K562 (cell line): ENCODE measurements around the gene UBXN6. TPM values are rescaled to one million over a fixed set of nuclear protein-coding genes. Genes with fewer than 3 reads are reported as not detected.

ENCODE experiments used
- ATF3 ChIP-seq, 2 experiments: fragments of 450-650 bp in 1 of 2; sonication (generic) in 1 of 2; formaldehyde crosslinking in 1 of 2; IDR thresholded peaks in 1 of 2; conservative IDR thresholded peaks in 1 of 2; 2 replicates each; pipeline versions ENCODE4 v1.6.1 to v1.8.1; 2016 to 2023; ENCODE audit warnings: mild to moderate bottlenecking in 2 of 2, moderate library complexity in 2 of 2, inconsistent platforms in 1 of 2, missing genetic modification reagents in 1 of 2
- BDP1 ChIP-seq: IDR thresholded peaks from 3 replicates; pipeline ENCODE4 v1.6.1; 2011; ENCODE audit not compliant: insufficient read length, insufficient read depth
- CEBPZ ChIP-seq: fragments of 150-350 bp; IDR thresholded peaks from 2 replicates; pipeline ENCODE4 v1.6.1; 2014; ENCODE audit warnings: low read depth, mild to moderate bottlenecking, low read length, borderline replicate concordance
- ERF ChIP-seq: fragments of 450-650 bp; formaldehyde crosslinking; IDR thresholded peaks from 2 replicates; pipeline ENCODE4 v1.4.0; 2020; ENCODE audit warnings: mild to moderate bottlenecking, mixed read lengths
- FOXA1 ChIP-seq: fragments of 450-650 bp; IDR thresholded peaks from 2 replicates; pipeline ENCODE4 v1.6.1; 2016; ENCODE audit warnings: mild to moderate bottlenecking, borderline replicate concordance
- ILK ChIP-seq: fragments of 450-650 bp; IDR thresholded peaks from 2 replicates; pipeline ENCODE4 v1.6.1; 2016; ENCODE audit warnings: missing genetic modification characterization, low read depth, mild to moderate bottlenecking, missing compliant biosample characterization, moderate library complexity, borderline replicate concordance
- KDM4B ChIP-seq, 2 experiments: fragments of 450-650 bp in 1 of 2; sonication (generic) in 1 of 2; IDR thresholded peaks; 2 replicates each; pipeline ENCODE4 v1.6.1; 2016 to 2017; ENCODE audit warnings: borderline replicate concordance in 2 of 2, antibody characterized with exemption in 1 of 2, low read depth in 1 of 2, mild to moderate bottlenecking in 1 of 2
- NR3C1 ChIP-seq: sonication (generic); formaldehyde crosslinking; IDR thresholded peaks from 2 replicates; pipeline ENCODE4 v1.8.1; 2022; ENCODE audit warnings: missing genetic modification reagents
- PHB2 ChIP-seq: fragments of 450-650 bp; IDR thresholded peaks from 2 replicates; pipeline ENCODE4 v1.6.1; 2017; ENCODE audit warnings: low read depth
- RFX1 ChIP-seq: fragments of 450-650 bp; IDR thresholded peaks from 2 replicates; pipeline ENCODE4 v1.6.1; 2016; ENCODE audit warnings: mild to moderate bottlenecking, moderate library complexity
- SIN3B ChIP-seq: fragments of 450-650 bp; IDR thresholded peaks from 2 replicates; pipeline ENCODE4 v1.6.1; 2017; ENCODE audit warnings: low read depth, mild to moderate bottlenecking, moderate library complexity
- SP2 ChIP-seq: IDR thresholded peaks from 2 replicates; pipeline ENCODE4 v1.6.1; 2011; ENCODE audit warnings: mild to moderate bottlenecking, low read depth, low read length, moderate library complexity; ENCODE audit not compliant: poor library complexity, severe bottlenecking; ENCODE audit errors: extremely low read depth
- ZNF174 ChIP-seq: fragments of 250-450 bp; sonication (Bioruptor Pico); IDR thresholded peaks from 2 replicates; pipeline ENCODE4 v1.4.0; 2020; ENCODE audit warnings: mild to moderate bottlenecking
- ZNF280B ChIP-seq: fragments of 250-450 bp; sonication (Bioruptor Pico); IDR thresholded peaks from 2 replicates; pipeline ENCODE4 v1.5.1; 2021; ENCODE audit warnings: mild to moderate bottlenecking
- ZNF592 ChIP-seq: fragments of 450-650 bp; IDR thresholded peaks from 2 replicates; pipeline ENCODE4 v1.6.1; 2017; ENCODE audit warnings: antibody characterized with exemption, mild to moderate bottlenecking
- ZNF699 ChIP-seq: fragments of 250-450 bp; sonication (Bioruptor Pico); IDR thresholded peaks from 2 replicates; pipeline ENCODE4 v1.8.0; 2021; ENCODE audit warnings: mild to moderate bottlenecking, moderate library complexity; ENCODE audit not compliant: insufficient replicate concordance
- polyA plus RNA-seq, 8 experiments: library from polyadenylated mRNA; depleted of rRNA in 4 of 8; stranded (reverse) in 5 of 8; unstranded in 3 of 8; fragments of >200 nt; fragmentation: Nextera tagmentation in 2 of 8; fragmentation: Illumina TruSeq in 1 of 8; extraction: Ambion mirVana in 2 of 8; extraction: Trizol in 1 of 8; gene quantifications; 2 replicates each; pipeline versions ENCODE4 v1.2.1 to v1.2.3, GENCODE V29; 2011 to 2014; ENCODE audit warnings: inconsistent platforms in 1 of 8, missing spikeins in 1 of 8
- total RNA-seq, 7 experiments: library from RNA; depleted of rRNA in 6 of 7; stranded (reverse); fragments of >200 nt in 6 of 7; fragmentation: Illumina TruSeq in 2 of 7; extraction: Trizol in 2 of 7; gene quantifications; 2 replicates each; pipeline versions ENCODE4 v1.2.1 to v1.2.3, GENCODE V29; 2011 to 2021; ENCODE audit warnings: low replicate concordance in 1 of 7

Gene UBXN6
- total and polyA plus RNA-seq, 9 of the 15 experiments (the other 6 are each of a cell fraction or from before 2014, with no cell fraction given): 0.48 to 90.2 (median 29.5) TPM

GRCh38 chr19:4402171-4403004 lies 55.2 kb downstream of the UBXN6 start, which contains the start of gene CHAF1A (continued):
- TF ChIP-seq CEBPZ (no peak), FOXA1 (no peak), ZNF280B (no peak), RFX1 (no peak), ILK (tag) (no peak), ERF (0 out of 2 replicates have a peak, but pooled peaks have one; percentile 39), ZNF699 (CRISPR knock-in tag) (no peak), ATF3 (IDR thresholded peaks at IDR 0.05) (peak; percentile 96), ATF3 (CRISPR knock-in tag; conservative IDR thresholded peaks at IDR 0.05) (peak; percentile 32; the same call in 1 of the 2 replicates), BDP1 (no peak), KDM4B (IDR thresholded peaks at IDR 0.05; ENCODE audit: borderline replicate concordance in 2 of 2, low read depth in 1 of 2) (no peak), PHB2 (no peak), SP2 (peak; percentile 83), SIN3B (peak; percentile 83; the same call in 1 of the 2 replicates), ZNF592 (peak; percentile 50), NR3C1 (no peak), ZNF174 (CRISPR knock-in tag) (no peak)
